Activated T-cell treated with anti-CD3 and anti-CD28 coated beads, Interleukin-2, amount 50 U/mL, for 4 hours (primary cell): ENCODE data around the gene CTCF. TPM values are rescaled to one million over a fixed set of nuclear protein-coding genes. Genes with fewer than 3 reads are reported as not detected.

ENCODE experiments used
- ATAC-seq, 2 donors: fragments of 200-7000 bp; cut with Tn5 transposase; one replicate each; pipeline ENCODE4 v1.10.0; 2021
- DNase-seq: peaks from one replicate; pipeline ENCODE4 v3.0.0-alpha.2; 2020
- H3K27me3 Mint-ChIP-seq: one replicate; pipeline ENCODE4 v1.8.0; 2021; ENCODE audit warnings: low read depth, mixed read lengths
- H3K36me3 Mint-ChIP-seq: one replicate; pipeline ENCODE4 v1.8.0; 2022; ENCODE audit warnings: mixed read lengths; ENCODE audit not compliant: insufficient read depth
- H3K4me1 Mint-ChIP-seq: one replicate; pipeline ENCODE4 v1.8.0; 2021; ENCODE audit warnings: low read depth, mixed read lengths
- H3K4me3 Mint-ChIP-seq: one replicate; pipeline ENCODE4 v1.8.0; 2021; ENCODE audit warnings: mild to moderate bottlenecking, moderate library complexity, mixed read lengths
- H3K9me3 Mint-ChIP-seq: one replicate; pipeline ENCODE4 v1.8.0; 2021; ENCODE audit warnings: mixed read lengths
- total RNA-seq, 3 donors: library from RNA; stranded (reverse); gene quantifications; one replicate each; pipeline ENCODE4 v1.2.1, GENCODE V29; 2021

Gene CTCF
- total RNA-seq, 3 donors from 2014 or later: 53.7 to 59.3 (median 54.0) TPM

DNA sequence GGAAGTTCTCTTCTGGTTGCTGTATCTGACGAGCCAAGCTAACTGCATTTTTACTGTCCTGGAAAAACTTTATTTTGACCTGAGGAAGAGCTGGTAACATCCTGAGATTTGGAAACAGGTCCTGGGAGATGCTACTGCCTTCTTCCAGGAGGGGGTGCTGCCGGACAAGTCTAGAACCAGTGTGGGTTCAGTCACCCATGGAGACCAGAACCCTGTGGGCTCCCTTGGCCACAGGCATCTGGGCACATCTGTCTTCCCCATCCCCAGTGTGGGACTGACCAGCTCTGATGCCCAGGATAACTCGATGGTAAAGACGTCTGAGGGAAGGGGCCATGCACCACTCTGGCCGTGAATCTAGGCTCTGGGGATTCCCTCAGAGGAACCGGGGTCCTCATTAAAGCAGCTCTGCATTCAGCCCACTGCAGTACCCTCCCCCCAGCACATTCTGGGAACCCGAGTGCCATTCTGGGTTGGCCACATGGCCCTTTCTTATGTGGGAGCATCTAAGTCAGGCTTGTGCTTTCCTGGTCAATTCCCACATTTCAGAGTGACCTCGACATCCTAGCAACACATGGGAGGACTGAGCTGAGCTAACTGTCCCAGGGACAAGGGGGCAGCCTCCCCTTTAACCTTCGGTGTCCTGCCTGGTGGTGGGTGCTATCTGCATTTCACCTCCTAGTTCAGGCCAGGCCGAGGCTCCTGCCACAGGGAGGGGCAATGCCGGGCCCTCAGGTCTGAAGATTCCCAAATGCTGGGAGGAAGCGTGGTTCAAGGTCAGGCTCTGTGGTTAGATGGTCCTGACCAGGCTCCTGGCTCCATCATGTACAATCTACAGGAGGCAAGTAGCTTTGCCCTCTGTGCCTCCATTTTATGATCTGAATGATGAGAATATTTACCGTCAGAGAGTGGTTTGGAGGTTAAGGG, 110.7 kb downstream of the CTCF start:
- Mint-ChIP-seq H3K4me3 (no peak overlapping the region), H3K9me3 (no peaks in the 10 kb centered on the region)
- ATAC-seq: peak in 1 of 2 donors; percentile 29

DNA sequence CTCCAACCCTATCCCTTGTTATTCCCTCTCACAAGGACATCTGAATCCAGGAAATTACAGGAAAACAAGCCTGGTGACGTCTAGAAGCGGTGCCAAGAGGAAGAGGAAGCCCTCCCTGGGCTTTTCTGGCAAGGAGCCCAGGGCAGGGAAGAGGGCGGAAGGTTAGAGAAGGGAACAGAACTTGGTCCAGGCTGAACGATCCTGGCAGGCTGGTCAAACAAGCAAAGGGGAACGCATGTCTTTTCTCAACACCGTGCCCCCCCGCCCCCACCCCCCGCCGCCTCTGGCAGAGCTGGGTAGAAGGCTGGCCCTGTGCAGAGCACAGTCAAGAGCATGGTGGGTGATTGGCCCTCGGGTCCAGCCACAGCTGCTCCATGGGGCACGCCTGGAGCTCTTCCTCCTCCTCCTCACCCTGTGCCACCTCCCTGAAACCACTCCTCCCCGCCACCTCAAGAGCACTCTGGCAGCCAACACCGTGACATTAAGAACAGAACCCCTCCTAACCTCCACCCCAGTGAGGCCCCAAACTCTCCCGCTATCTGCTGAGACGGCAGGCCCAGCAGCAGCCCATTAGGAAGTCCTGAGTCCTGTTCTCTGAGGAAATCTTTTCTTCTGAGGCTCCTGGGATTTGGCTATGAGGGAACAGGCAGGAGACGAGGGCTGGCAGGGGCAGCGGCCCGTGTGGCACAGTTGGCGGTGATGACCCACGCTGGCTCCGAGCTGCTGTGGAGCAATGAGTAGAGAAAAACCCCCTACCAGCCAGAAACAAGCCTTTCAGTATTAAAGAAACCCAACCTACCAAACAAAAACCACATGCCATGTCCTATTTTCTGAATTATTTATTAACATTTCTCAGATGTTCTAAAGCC, 111.6 kb downstream of the CTCF start:
- Mint-ChIP-seq H3K4me3 (no peak overlapping the region), H3K9me3 (no peaks in the 10 kb centered on the region), H3K4me1 (peaks cover 4% of the 10 kb centered on the region), H3K27me3 (no peaks in the 10 kb centered on the region), H3K36me3 (peaks cover 2% of the 10 kb centered on the region)
- DNase-seq (no peak), ATAC-seq (no peak)

More for the DNA sequence above, 110.7 kb downstream of the CTCF start:
- Mint-ChIP-seq H3K27me3 (no peaks in the 10 kb centered on the region), H3K4me1 (peaks cover 7% of the 10 kb centered on the region), H3K36me3 (no peaks in the 10 kb centered on the region)
- DNase-seq: peak; percentile 37

DNA sequence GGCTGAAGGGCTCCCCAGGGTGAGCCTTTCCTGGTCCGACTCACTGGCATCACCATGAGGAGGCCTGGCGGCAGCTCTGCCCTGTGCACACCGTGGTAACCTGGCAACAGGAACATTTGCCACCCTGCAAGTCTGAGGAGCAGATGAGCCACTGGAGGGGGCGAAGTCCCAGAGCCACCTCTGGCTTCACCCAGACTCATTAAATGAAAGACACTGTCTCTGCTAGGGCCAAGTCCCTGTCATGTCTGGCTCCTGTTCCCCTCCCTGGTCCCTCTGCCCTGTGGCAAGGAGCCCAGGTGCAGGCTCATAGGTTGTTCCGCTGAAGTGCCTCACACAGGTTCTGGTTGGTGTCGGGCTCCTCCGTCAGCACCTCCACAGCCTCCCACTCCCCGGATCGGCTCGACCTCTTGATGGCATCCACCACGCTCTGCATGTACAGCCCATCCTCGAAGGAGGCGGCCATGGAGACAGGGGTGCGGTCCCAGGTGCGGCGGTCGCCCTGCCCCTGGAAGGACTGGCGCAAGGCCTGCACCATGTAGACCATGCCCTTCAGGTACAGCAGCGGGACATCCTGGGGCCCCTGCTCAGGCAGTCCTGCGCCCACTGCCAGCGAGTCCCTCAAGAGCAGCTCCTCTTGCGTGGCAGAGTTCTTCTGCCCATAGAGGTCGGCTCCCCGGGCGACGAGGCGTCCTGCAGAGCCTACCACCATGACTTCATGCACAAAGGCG, 112.7 kb downstream of the CTCF start:
- no peaks in the 10 kb centered on the region for H3K9me3 Mint-ChIP-seq
- DNase-seq: no peak
- H3K4me3 Mint-ChIP-seq: no peak overlapping the region
- peaks cover 2% of the 10 kb centered on the region for H3K36me3 Mint-ChIP-seq
- ATAC-seq: no peak
- H3K27me3 Mint-ChIP-seq: no peaks in the 10 kb centered on the region
- peaks cover 3% of the 10 kb centered on the region for H3K4me1 Mint-ChIP-seq

DNA sequence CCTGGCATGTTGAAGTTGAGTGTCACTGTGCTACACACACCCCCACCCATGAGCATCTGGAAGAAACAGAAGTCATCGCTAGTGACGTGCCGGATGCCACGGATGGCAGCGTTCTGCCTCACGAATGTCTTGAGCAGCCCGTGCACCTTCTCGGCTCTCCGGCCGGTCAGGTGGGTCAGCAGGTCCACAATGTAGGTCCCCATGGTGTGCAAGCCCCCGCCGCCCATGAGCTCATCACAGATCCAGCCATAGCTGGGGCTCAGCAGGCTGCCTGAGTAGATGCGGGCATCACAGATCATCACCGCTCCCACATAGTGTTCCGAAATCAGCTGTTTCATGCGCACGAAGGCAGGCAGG, 113.2 kb downstream of the CTCF start:
- Mint-ChIP-seq H3K4me1 (peaks cover 3% of the 10 kb centered on the region), H3K27me3 (no peaks in the 10 kb centered on the region), H3K4me3 (no peak overlapping the region), H3K36me3 (peaks cover 2% of the 10 kb centered on the region), H3K9me3 (no peaks in the 10 kb centered on the region)
- ATAC-seq (no peak), DNase-seq (no peak)

DNA sequence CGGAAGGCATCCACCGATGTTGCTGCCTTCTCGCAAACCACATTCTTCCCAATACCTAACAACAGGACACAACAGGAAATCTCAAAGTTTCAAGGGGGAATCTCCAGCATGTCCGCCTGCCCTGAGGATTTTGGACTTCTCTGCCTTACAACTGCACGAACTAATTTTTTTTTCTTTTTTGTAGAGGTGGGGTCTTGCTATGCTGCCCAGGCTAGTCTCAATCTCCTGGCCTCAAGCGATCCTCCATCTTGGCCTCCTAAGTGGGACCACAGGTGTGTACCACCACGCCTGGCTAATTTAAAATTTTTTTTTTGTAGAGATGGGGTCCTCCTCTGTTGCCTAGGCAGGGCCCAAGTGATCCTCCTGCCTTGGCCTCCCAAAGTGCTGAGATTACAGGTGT, 113.7 kb downstream of the CTCF start:
- DNase-seq: no peak
- Mint-ChIP-seq H3K4me1 (peaks cover 3% of the 10 kb centered on the region), H3K36me3 (peaks cover 2% of the 10 kb centered on the region), H3K4me3 (no peak overlapping the region), H3K9me3 (no peaks in the 10 kb centered on the region), H3K27me3 (no peaks in the 10 kb centered on the region)
- ATAC-seq: no peak

DNA sequence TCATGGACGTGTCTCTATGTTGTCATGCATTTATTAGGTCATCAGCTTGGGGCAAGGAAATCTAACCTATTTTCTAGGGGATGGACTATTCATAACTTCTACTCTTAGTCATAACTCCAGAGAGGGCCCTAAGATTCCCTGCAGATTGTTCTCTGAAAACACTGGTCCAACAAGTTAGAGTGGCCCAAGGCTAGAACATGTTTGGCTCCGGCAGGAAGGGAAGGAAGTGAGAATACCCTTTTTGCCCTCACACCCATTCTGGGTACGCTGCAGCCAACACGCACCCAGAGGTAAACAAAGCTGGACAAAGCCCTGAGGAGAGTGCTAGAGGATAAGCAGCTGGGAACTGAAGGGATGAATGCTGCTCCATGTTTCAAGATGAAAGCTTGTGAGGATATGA, 114.2 kb downstream of the CTCF start:
- Mint-ChIP-seq H3K36me3 (peaks cover 2% of the 10 kb centered on the region), H3K9me3 (no peaks in the 10 kb centered on the region), H3K4me1 (peaks cover 3% of the 10 kb centered on the region), H3K4me3 (no peak overlapping the region), H3K27me3 (no peaks in the 10 kb centered on the region)
- no peak for ATAC-seq
- no peak for DNase-seq

DNA sequence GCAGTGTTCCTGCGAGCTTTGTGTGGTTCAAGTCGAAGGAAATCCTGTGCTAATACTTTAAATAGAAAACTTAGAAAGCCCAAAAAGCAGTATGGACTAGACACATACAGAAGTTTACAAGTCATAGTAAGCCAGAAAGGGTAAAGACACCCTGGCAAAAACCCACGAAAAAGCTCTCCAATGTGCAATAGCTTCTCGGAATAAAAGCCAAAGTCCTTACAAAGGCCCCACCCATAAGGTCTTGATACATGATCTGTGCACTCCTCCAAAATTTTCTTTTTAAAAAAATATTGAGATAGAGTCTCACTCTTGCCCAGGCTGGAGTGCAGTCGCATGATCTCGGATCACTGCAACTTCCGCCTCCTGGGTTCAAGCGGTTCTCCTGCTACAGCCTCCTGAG, 114.6 kb downstream of the CTCF start:
- DNase-seq: no peak
- ATAC-seq: no peak
- H3K27me3 Mint-ChIP-seq: no peaks in the 10 kb centered on the region
- H3K36me3 Mint-ChIP-seq: peaks cover 2% of the 10 kb centered on the region
- H3K4me3 Mint-ChIP-seq: no peak overlapping the region
- H3K9me3 Mint-ChIP-seq: no peaks in the 10 kb centered on the region
- H3K4me1 Mint-ChIP-seq: peaks cover 3% of the 10 kb centered on the region

DNA sequence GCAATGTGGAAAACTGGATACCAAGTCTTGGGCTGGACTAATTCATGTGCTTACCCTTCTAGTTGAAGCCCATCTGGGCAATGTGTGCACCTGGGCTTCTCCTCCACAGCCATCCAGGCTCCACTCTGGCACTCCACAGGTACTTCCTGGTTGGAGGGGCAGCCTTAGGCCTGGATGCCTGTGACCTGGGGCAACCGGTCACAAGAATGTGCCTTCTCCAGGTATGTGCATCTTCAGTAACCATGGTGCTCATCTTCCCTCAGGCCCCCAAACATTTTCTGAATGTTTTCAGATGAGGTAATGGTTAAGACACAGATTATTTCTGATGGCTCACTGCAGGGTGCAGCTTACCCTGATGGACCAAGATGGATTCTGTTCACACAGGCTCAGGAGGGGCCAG, 115.4 kb downstream of the CTCF start:
- Mint-ChIP-seq H3K4me1 (no peaks in the 10 kb centered on the region), H3K4me3 (no peak overlapping the region), H3K27me3 (no peaks in the 10 kb centered on the region), H3K9me3 (no peaks in the 10 kb centered on the region), H3K36me3 (peaks cover 7% of the 10 kb centered on the region)
- DNase-seq (no peak), ATAC-seq (no peak)

DNA sequence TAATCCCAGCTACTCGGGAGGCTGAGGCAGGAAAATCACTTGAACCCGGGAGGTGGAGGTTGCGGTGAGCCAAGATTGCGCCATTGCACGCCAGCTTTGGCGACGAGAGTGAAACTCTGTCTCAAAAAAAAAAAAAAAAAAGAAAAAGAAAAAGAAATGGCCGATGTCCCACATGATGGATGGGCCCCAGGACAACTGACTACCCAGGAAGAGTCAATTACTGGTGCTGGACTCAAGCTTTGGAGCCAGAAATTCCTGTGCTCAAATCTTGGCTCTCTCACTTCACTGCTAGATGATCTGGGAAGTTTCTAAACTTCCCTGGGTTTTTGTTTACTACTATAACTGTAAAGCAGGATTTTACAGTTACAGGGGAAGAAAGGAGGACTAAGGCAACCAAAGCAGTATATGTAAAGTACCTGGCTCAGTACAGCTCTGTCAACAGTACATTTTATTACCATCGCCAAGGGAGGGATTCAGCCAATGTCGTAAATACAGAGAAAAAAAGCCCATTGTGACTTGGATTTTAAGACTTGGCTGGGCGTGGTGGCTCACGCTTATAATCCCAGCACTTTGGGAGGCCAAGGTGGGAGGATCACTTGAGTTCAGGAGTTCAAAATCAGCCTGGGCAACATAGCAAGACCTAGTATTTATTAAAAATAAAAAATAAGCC, 116.2 kb downstream of the CTCF start:
- Mint-ChIP-seq H3K36me3 (peaks cover 8% of the 10 kb centered on the region), H3K27me3 (no peaks in the 10 kb centered on the region), H3K4me1 (no peaks in the 10 kb centered on the region), H3K9me3 (no peaks in the 10 kb centered on the region), H3K4me3 (no peak overlapping the region)
- ATAC-seq (no peak), DNase-seq (no peak)

DNA sequence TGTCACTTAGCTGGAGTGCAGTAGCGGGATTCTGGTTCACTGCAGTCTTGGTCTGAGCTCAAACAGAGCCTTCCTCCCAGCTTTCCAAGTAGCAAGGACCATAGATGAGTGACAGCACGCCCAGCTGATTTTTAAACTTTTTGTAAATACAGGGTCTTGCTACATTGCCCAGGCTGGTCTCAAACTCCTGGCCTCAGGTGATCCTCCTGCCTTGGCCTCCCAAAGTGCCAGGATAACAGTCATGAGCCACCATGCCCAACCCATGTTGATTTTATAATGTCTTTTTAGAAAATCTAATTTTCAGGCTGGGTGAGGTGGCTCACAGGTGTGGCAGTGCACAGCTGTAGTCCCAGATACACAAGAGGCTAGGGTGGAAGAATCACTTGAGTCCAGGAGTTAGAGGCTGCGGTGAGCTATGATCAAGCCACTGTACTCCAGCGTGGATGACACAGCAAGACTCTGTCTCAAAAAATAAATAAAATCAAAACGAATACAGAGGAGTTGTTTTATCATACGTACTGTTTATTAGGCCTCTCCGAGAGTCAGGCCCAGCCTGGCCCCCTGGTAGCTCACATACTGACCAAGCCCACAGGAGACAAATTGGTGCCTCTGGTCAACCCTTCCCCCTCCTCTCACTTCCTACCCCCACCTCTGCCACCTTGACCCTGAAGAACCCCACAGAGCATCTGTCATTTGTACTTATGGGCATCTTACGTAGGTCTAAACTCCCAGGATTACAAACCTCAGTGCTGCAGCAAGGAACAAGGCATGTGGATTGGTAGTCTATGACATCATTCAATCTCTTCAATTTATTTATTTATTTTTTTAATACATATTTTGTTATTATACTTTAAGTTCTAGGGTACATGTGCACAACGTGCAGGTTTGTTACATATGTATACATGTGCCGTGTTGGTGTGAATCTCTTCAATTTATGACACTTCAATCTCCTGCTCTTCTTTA, 117.9 kb downstream of the CTCF start:
- H3K36me3 Mint-ChIP-seq: peaks cover 8% of the 10 kb centered on the region
- no peaks in the 10 kb centered on the region for H3K27me3 Mint-ChIP-seq
- H3K9me3 Mint-ChIP-seq: no peaks in the 10 kb centered on the region
- ATAC-seq (no peak), DNase-seq (no peak)
- peaks cover 7% of the 10 kb centered on the region for H3K4me1 Mint-ChIP-seq
- H3K4me3 Mint-ChIP-seq: no peak overlapping the region

DNA sequence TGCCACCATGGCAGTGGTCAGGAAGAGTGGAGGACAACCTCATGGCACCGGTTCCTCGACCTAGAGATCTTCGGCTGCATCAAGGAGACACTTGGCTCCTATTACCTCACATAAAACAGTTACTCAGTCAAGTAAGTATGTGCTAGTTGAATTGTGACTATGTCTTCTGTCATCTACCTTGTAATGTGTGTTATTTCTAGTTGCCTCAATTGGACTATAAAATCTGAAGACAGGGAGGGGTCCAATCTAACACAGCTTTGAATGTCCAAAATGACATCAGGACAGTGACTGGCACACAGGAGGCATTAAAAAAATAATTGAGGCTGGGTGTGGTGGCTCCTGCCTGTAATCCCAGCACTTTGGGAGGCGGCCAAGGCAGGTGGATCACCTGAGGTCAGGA, 121.4 kb downstream of the CTCF start:
- no peak for ATAC-seq
- Mint-ChIP-seq H3K27me3 (no peaks in the 10 kb centered on the region), H3K36me3 (peaks cover 11% of the 10 kb centered on the region)

DNA sequence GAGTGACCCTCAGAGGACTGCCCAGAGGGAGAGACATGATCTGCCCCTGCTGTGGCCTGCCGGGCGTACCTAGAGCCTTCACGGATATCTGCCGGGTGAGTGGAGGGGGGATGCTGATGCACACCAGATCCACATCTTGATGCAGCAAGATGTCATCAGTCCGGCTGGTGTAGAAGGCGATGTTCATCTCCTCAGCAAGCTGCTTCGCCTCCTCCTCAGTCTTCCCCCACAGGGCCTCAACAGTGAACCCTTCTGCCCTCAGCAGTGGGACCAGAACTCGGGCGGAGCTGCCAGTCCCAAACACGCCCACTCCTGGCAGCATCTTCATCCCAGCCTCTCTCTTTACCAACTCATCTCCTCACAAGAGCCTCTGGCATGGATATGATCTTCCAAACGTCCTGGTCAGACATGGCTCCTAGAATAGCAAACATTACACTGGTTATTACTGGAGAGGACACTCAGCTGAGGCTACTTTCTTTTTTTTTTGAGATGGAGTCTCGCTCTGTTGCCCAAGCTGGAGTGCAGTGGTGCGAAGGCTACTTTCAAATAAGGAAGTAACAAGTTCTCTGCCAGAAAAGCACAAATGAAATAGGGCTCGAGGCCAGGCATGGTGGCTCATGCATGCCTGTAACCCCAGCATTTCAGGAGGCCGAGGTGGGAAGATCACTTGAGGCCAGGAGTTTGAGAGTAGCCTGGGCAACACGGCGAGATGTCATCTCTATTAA, 123.2 kb downstream of the CTCF start:
- H3K4me3 Mint-ChIP-seq: no peak overlapping the region
- H3K27me3 Mint-ChIP-seq: no peaks in the 10 kb centered on the region
- peaks cover 11% of the 10 kb centered on the region for H3K36me3 Mint-ChIP-seq
- no peaks in the 10 kb centered on the region for H3K9me3 Mint-ChIP-seq
- no peak for ATAC-seq
- DNase-seq: no peak
- peaks cover 19% of the 10 kb centered on the region for H3K4me1 Mint-ChIP-seq

More for the DNA sequence above, 121.4 kb downstream of the CTCF start:
- no peak for DNase-seq
- Mint-ChIP-seq H3K4me3 (no peak overlapping the region), H3K4me1 (peaks cover 19% of the 10 kb centered on the region), H3K9me3 (no peaks in the 10 kb centered on the region)
